HEK293 (cell line): ENCODE results near the gene SNX19.

Experiments used
- CTCF ChIA-PET: fragments of 350-600 bp; formaldehyde crosslinking; extraction: SDS; loops from one replicate; lab custom pipeline; 2021; ENCODE audit warnings: antibody characterized with exemption; lab: Yijun Ruan, JAX
- POLR2A ChIA-PET: fragments of 300-600 bp; formaldehyde crosslinking; extraction: SDS; loops from one replicate; lab custom pipeline; 2020; ENCODE audit warnings: antibody characterized with exemption, inconsistent platforms; lab: Yijun Ruan, JAX
- H3K27ac ChIP-seq: fragments of 200-500 bp; sonication (Bioruptor generic); 2 replicates; pipeline ENCODE4 v1.5.1; 2014; ENCODE audit warnings: low read depth, low read length, control low read depth, inconsistent platforms; ENCODE audit errors: extremely low read depth
- H3K36me3 ChIP-seq, 2 experiments: fragments of 200-500 bp in 1 of 2; sonication (Bioruptor generic) in 1 of 2; 1 replicate in 1 of 2; 2 replicates in 1 of 2; pipeline ENCODE4 v1.5.1; 2014 to 2017; ENCODE audit warnings: inconsistent platforms in 2 of 2, low read length in 2 of 2; ENCODE audit not compliant: control insufficient read depth in 2 of 2, insufficient read depth in 1 of 2
- H3K4me1 ChIP-seq: fragments of 200-500 bp; sonication (Bioruptor generic); 2 replicates; pipeline ENCODE4 v1.5.1; 2014; ENCODE audit warnings: mild to moderate bottlenecking, low read length, inconsistent platforms; ENCODE audit not compliant: control insufficient read depth, insufficient read depth
- H3K4me3 ChIP-seq: 2 replicates; pipeline ENCODE4 v1.5.1; 2011; ENCODE audit warnings: low read depth, mild to moderate bottlenecking, control low read depth, low read length, moderate library complexity
- H3K9me3 ChIP-seq: fragments of 200-500 bp; sonication (Bioruptor generic); 2 replicates; pipeline ENCODE4 v1.5.1; 2014; ENCODE audit warnings: low read depth, low read length, inconsistent platforms; ENCODE audit not compliant: control insufficient read depth, insufficient read depth
- ATF2 ChIP-seq: fragments of 450-650 bp; formaldehyde crosslinking; IDR thresholded peaks from 2 replicates; pipeline ENCODE4 v1.5.1; 2016; ENCODE audit warnings: missing biosample characterization, missing genetic modification characterization, low read depth
- BCL11A ChIP-seq: fragments of 450-650 bp; formaldehyde crosslinking; IDR thresholded peaks from 2 replicates; pipeline ENCODE4 v1.5.1; 2016; ENCODE audit warnings: low read depth, missing biosample characterization, missing genetic modification characterization
- BCL6B ChIP-seq: fragments of 450-650 bp; formaldehyde crosslinking; IDR thresholded peaks from 2 replicates; pipeline ENCODE4 v1.5.1; 2017; ENCODE audit warnings: missing biosample characterization, missing genetic modification characterization
- EGR2 ChIP-seq: fragments of 450-650 bp; formaldehyde crosslinking; IDR thresholded peaks from 2 replicates; pipeline ENCODE4 v1.5.1; 2016; ENCODE audit warnings: low read depth, missing biosample characterization, missing genetic modification characterization
- ELK4 ChIP-seq: IDR thresholded peaks from 2 replicates; pipeline ENCODE4 v1.6.1; 2011; ENCODE audit warnings: mild to moderate bottlenecking, low read depth, low read length, borderline replicate concordance
- GFI1B ChIP-seq: fragments of 450-650 bp; formaldehyde crosslinking; IDR thresholded peaks from 2 replicates; pipeline ENCODE4 v1.5.1; 2016; ENCODE audit warnings: missing biosample characterization, missing genetic modification characterization
- MYNN ChIP-seq: fragments of 450-650 bp; formaldehyde crosslinking; IDR thresholded peaks from 2 replicates; pipeline ENCODE4 v1.5.1; 2016; ENCODE audit warnings: missing biosample characterization, missing genetic modification characterization, borderline replicate concordance
- RBAK ChIP-seq: fragments of 450-650 bp; formaldehyde crosslinking; IDR thresholded peaks from 2 replicates; pipeline ENCODE4 v1.5.1; 2016; ENCODE audit warnings: missing biosample characterization, missing genetic modification characterization
- TRIM28 ChIP-seq: IDR thresholded peaks from 2 replicates; pipeline ENCODE4 v1.6.1; 2011; ENCODE audit warnings: low read length, control low read depth, borderline replicate concordance
- ZBTB20 ChIP-seq: fragments of 450-650 bp; formaldehyde crosslinking; IDR thresholded peaks from 2 replicates; pipeline ENCODE4 v1.5.1; 2016; ENCODE audit warnings: missing biosample characterization, missing genetic modification characterization
- ZFP3 ChIP-seq: fragments of 450-650 bp; formaldehyde crosslinking; IDR thresholded peaks from 2 replicates; pipeline ENCODE4 v1.5.1; 2016; ENCODE audit warnings: low read depth, missing biosample characterization, missing genetic modification characterization
- ZFP37 ChIP-seq: fragments of 450-650 bp; formaldehyde crosslinking; IDR thresholded peaks from 2 replicates; pipeline ENCODE4 v1.5.1; 2016; ENCODE audit warnings: missing biosample characterization, missing genetic modification characterization
- ZNF214 ChIP-seq: fragments of 450-650 bp; formaldehyde crosslinking; IDR thresholded peaks from 2 replicates; pipeline ENCODE4 v1.5.1; 2017; ENCODE audit warnings: missing biosample characterization, mild to moderate bottlenecking, missing genetic modification characterization, borderline replicate concordance
- ZNF223 ChIP-seq: fragments of 450-650 bp; formaldehyde crosslinking; IDR thresholded peaks from 2 replicates; pipeline ENCODE4 v1.5.1; 2016; ENCODE audit warnings: missing biosample characterization, missing genetic modification characterization
- ZNF350 ChIP-seq: fragments of 450-650 bp; formaldehyde crosslinking; IDR thresholded peaks from 2 replicates; pipeline ENCODE4 v1.5.0; 2017; ENCODE audit warnings: missing biosample characterization, mild to moderate bottlenecking, missing genetic modification characterization
- ZNF530 ChIP-seq: fragments of 450-650 bp; formaldehyde crosslinking; IDR thresholded peaks from 2 replicates; pipeline ENCODE4 v1.5.1; 2016; ENCODE audit warnings: low read depth, missing biosample characterization, missing genetic modification characterization
- ZNF596 ChIP-seq: fragments of 450-650 bp; IDR thresholded peaks from 2 replicates; pipeline ENCODE4 v1.5.0; 2018; ENCODE audit warnings: missing biosample characterization, mild to moderate bottlenecking, missing genetic modification characterization, moderate library complexity
- ZNF664 ChIP-seq: fragments of 450-650 bp; formaldehyde crosslinking; IDR thresholded peaks from 2 replicates; pipeline ENCODE4 v1.5.1; 2016; ENCODE audit warnings: missing biosample characterization, missing genetic modification characterization

The SNX19 gene

GRCh38 chr11:130874396-130874795 is 41.9 kb downstream of the SNX19 start:
- TF ChIP-seq RBAK (tag by site-specific recombination) (no peak), ZNF223 (tag by site-specific recombination) (no peak), ZFP3 (tag by site-specific recombination) (no peak), TRIM28 (no peak), ZNF350 (tag by site-specific recombination) (no peak), EGR2 (tag by site-specific recombination) (no peak), MYNN (no peak)
- peaks cover 0 to 85% of the 10 kb centered on the region in 2 experiments; a peak in 2 of 3 replicates for H3K36me3 ChIP-seq
- H3K4me3 ChIP-seq = no peak overlapping the region
- no peaks in the 10 kb centered on the region for H3K4me1 ChIP-seq
- CTCF ChIA-PET = interaction anchor here (1.5 kb wide), 1 partner anchor 12 kb away, joined by 5 read pairs; no protein-coding TSS in a partner anchor
- no peak overlapping the region for H3K27ac ChIP-seq
- H3K9me3 ChIP-seq = no peaks in the 10 kb centered on the region
- POLR2A ChIA-PET = no interaction called here

GRCh38 chr11:130873761-130874160 is 42.5 kb downstream of the SNX19 start:
- POLR2A ChIA-PET = no interaction called here
- H3K27ac ChIP-seq = no peak overlapping the region
- TF ChIP-seq ZNF664 (tag by site-specific recombination) = no peak
- TF ChIP-seq ZNF530 (tag by site-specific recombination) = no peak
- TF ChIP-seq ELK4 = no peak
- H3K9me3 ChIP-seq = no peaks in the 10 kb centered on the region
- no peaks in the 10 kb centered on the region for H3K4me1 ChIP-seq
- CTCF ChIA-PET = no interaction called here
- peaks cover 0 to 80% of the 10 kb centered on the region in 2 experiments; a peak in 1 of 3 replicates for H3K36me3 ChIP-seq
- no peak overlapping the region for H3K4me3 ChIP-seq

GRCh38 chr11:130872981-130873380 is 43.3 kb downstream of the SNX19 start:
- Histone ChIP-seq H3K36me3 (peaks cover 0 to 75% of the 10 kb centered on the region in 2 experiments; a peak in 1 of 3 replicates), H3K4me3 (no peak overlapping the region), H3K27ac (no peak overlapping the region), H3K9me3 (no peaks in the 10 kb centered on the region), H3K4me1 (no peaks in the 10 kb centered on the region)
- TF ChIP-seq GFI1B = no peak
- TF ChIP-seq BCL11A (tag by site-specific recombination) = no peak
- TF ChIP-seq ATF2 = no peak
- no peak for TF ChIP-seq ZNF214 (tag by site-specific recombination)
- TF ChIP-seq BCL6B (tag by site-specific recombination) = no peak
- TF ChIP-seq ZBTB20 = no peak
- no peak for TF ChIP-seq ZNF596 (tag by site-specific recombination)
- no peak for TF ChIP-seq ZFP37 (tag by site-specific recombination)
- POLR2A ChIA-PET = no interaction called here
- CTCF ChIA-PET = interaction anchor here (2.2 kb wide), 1 partner anchor 11 kb away, joined by 12 read pairs; no protein-coding TSS in a partner anchor
